Measurements from ENCODE around the gene OR12D1. TPM values are rescaled to one million over a fixed set of nuclear protein-coding genes. Genes with fewer than 3 reads are reported as not detected.

OR12D1 gene
- total RNA-seq (2014; rRNA removed; shearing (Covaris generic)), result not detected in 2 replicates

DNA sequence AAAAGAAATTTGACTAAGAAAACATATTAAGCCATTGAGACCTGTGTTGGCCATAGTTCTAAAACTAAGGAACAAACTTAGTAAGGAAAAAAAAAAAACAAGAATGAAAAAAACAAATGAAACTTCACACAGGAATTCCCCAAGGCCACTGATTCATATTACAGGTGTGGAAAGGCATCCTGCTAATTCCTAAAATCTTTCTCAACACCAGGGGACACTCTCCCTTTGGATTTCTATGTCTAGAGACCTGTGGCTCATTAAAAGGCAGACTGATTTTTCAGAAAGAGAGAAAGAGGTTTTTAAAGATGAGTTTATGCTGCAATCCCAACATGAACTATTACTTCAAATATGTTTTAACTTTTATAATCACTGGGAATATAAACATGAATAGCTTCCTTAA is at the start of gene OR12D1:
Gene OR12D1, plus strand, starts transcription at position 341 of the 400 bp plus-strand sequence.

DNA sequence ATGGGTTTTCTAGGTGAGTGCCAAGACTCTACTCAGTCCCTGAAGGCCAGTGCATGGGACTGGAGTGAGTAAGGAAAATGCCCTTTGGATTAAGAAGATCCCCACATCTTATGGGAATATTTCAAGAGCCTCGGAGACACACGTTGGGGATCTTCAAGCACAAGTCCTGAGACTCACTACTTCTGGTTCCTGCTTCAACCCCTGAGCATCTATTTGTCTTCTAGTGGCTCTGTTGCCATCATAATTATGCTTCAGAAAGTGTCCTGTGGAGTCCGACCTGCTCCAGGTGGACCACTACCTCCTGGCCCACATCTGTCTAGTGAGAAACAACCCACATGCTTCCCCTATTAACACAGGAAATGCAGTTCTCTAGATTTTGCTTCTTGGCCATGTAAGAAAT is 46.0 kb upstream of the OR12D1 start, which contains the start of gene OR5V1:
Gene OR5V1, minus strand, starts transcription at position 101 of the 400 bp plus-strand sequence. CDS start 12,670 bp downstream, outside the sequence.

GRCh38 chr6:29375191-29375590 is 39.5 kb upstream of the OR12D1 start, which contains the start of gene OR12D3:
Gene OR12D3, minus strand, starts transcription at chr6:29375291. Its CDS starts 4 bp downstream, at chr6:29375287.

DNA sequence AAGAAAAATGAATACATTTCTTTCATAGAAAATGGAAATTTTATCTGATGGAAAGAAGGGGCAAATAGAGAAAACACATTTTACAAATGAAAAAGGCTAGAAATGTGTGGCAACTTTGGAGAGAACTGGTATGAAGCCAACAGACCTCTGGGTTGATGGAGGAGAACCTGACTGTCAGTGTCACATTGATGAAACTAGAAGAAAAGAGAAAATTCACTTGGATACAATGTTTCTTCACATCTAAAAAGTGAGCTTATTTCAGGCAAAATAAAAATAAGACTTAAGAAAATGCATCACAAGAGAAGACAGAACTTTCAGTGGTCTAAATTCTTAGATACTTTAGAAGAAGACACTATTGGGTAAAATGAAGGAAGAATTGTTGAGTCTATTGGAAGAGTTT is 19.4 kb upstream of the OR12D1 start, which contains the start of gene OR12D2:
Gene OR12D2, plus strand, starts transcription at position 301 of the 400 bp plus-strand sequence. CDS start 1,069 bp downstream, outside the sequence.

DNA sequence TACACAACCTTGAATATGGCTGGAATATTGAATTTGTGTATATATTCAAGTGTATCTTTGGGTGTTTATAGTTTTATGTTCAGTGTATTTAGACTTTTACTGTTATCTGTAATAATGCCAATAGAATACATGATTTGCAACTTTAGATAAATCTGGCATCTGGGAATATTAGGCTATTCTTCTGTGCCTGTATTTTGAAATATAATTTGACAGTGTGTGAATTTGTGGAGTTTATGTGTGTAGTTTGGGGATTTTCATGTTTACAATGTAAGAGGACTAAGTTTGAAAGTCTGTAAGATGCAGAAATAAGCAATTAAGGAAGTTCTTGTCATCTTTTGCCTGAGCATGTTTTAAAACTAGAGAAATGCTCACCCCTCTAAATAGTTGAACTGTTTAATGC is 24.3 kb downstream of the OR12D1 start, which contains the start of gene OR10C1:
Gene OR10C1, plus strand, starts transcription at position 301 of the 400 bp plus-strand sequence. CDS start 710 bp downstream, outside the sequence.

GRCh38 chr6:29456971-29457370 is 42.2 kb downstream of the OR12D1 start, which contains the start of the genes OR11A1 and OR2H1:
Gene OR11A1, minus strand, starts transcription at chr6:29457071. Its CDS starts 29,430 bp downstream, at chr6:29427641.
Gene OR2H1, plus strand, starts transcription at chr6:29457155. Its CDS starts 4,615 bp downstream, at chr6:29461770.

Other genes starting within 250 kb of the OR12D1 start
- gene OR2J2, start 244.0 kb upstream of the OR12D1 start, total RNA-seq (2014; rRNA removed; shearing (Covaris generic)), result not detected in 2 replicates
- gene OR14J1, start 113.2 kb upstream of the OR12D1 start, total RNA-seq (2014; rRNA removed; shearing (Covaris generic)), result 0.03 TPM in 1 of 2 replicates, not detected in the other
- not detected in 2 replicates for gene OR5V1, start 46.1 kb upstream of the OR12D1 start, total RNA-seq (2014; rRNA removed; shearing (Covaris generic))
- gene OR12D3, start 39.6 kb upstream of the OR12D1 start, total RNA-seq (2014; rRNA removed; shearing (Covaris generic)), result 0.08 TPM in 1 of 2 replicates, not detected in the other
- gene OR12D2, start 19.3 kb upstream of the OR12D1 start, total RNA-seq (2014; rRNA removed; shearing (Covaris generic)), result not detected in 2 replicates
- gene OR10C1, start 24.4 kb downstream of the OR12D1 start, total RNA-seq (2014; rRNA removed; shearing (Covaris generic)), result not detected in 2 replicates
- not detected in 2 replicates for gene OR11A1, start 42.1 kb downstream of the OR12D1 start, total RNA-seq (2014; rRNA removed; shearing (Covaris generic))
- gene OR2H1, start 42.2 kb downstream of the OR12D1 start, total RNA-seq (2014; rRNA removed; shearing (Covaris generic)), result not detected in 2 replicates
- not detected in 2 replicates for gene MAS1L, start 73.0 kb downstream of the OR12D1 start, total RNA-seq (2014; rRNA removed; shearing (Covaris generic))
- 0.40 and 1.4 TPM in 2 replicates for gene UBD, start 144.8 kb downstream of the OR12D1 start, total RNA-seq (2014; rRNA removed; shearing (Covaris generic))
- not detected in 2 replicates for gene OR2H2, start 170.2 kb downstream of the OR12D1 start, total RNA-seq (2014; rRNA removed; shearing (Covaris generic))
- 13.4 and 17.6 TPM in 2 replicates for gene GABBR1, start 218.3 kb downstream of the OR12D1 start, total RNA-seq (2014; rRNA removed; shearing (Covaris generic))
- gene MOG, start 242.2 kb downstream of the OR12D1 start, total RNA-seq (2014; rRNA removed; shearing (Covaris generic)), result 0.16 TPM in 1 of 2 replicates, not detected in the other